Activated naive CD4-positive, alpha-beta T cell (primary cell): ENCODE measurements around the gene GRIN3B.
A peak's percentile ranks its signal among the peaks of the same experiment; 100 is the strongest.

Experiments used
- DNase-seq, 4 experiments: peaks; one replicate each; lab custom pipeline; 2025; lab: John Stamatoyannopoulos, UW

Gene GRIN3B

DNA sequence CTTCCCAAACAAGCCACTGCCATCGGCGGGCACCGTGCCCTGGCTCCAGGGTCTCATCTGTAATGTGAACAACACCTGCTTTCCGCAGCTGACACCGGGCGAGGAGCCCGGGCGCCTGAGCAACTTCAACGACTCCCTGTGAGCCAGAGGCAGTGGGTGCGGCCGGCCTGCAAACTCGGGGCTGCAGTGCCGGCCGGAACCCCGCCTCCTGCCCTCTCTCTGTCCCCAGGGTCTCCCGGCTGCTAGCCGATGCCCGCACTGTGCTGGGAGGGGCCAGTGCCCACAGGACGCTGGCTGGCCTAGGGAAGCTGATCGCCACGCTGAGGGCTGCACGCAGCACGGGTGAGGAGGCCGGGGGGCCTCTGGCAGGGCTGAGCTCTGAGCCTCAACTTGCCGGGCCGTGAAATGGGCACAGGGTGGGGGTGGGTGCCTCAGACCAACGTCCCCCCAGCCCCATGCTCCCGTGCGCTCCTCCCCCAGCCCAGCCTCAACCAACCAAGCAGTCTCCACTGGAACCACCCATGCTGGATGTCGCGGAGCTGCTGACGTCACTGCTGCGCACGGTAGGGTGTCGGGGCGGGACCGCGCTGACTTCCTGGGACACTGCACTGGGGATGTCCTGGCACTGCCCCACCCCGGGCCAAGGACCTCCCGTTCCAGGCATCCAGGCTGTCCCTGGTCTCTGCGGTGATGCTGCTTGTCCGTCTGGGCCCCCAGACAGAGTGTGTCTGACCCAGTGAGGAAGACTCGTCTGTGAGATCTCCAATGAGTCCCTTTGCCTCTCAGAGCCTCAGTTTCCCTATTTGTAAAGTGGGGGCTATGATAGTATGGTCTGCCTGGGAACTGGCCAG, 41.8 kb downstream of the GRIN3B start:
- DNase-seq, result no peak

DNA sequence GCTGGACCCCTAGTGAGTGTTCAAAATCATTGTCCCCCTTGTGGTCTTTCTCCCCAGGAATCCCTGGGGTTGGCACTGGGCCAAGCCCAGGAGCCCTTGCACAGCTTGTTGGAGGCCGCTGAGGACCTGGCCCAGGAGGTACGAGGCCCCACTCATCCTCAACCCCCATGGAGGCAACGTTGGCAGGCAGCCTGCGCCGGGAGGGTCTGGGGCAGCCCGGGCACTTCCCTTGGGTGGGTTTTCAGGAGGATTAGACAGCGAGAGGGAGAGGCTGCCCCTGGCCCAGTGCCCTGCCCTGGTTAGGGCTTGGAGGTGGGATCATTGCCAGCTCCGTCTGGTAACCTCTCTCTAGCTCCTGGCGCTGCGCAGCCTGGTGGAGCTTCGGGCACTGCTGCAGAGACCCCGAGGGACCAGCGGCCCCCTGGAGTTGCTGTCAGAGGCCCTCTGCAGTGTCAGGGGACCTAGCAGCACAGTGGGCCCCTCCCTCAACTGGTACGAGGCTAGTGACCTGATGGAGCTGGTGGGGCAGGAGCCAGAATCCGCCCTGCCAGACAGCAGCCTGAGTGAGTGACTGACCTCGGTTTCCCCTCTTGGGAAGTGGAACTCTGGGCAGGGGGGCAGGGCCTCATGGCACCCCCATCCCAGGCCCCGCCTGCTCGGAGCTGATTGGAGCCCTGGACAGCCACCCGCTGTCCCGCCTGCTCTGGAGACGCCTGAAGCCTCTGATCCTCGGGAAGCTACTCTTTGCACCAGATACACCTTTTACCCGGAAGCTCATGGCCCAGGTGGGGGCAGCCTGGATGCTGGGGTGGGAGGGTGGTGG, 42.7 kb downstream of the GRIN3B start:
- DNase-seq, result no peak

DNA sequence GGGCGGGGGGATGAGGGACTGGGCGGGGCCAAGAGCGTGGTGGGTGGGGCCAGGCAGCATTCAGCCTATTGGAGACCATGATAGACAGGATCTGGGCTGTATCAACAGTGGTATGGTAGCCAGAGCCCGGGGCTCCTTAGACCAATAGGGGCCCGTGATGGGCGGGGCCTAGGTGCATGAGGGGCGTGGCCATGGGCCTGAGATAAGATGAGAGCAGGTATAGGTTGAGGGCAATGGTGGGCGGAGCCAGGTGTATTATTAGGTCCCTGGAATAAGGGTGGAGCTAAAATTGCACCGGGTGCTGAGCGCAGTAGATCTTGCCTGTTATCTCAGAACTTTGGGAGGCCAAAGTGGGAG, 45.0 kb downstream of the GRIN3B start:
- DNase-seq, result peak in 1 of 4 experiments; percentile 41

DNA sequence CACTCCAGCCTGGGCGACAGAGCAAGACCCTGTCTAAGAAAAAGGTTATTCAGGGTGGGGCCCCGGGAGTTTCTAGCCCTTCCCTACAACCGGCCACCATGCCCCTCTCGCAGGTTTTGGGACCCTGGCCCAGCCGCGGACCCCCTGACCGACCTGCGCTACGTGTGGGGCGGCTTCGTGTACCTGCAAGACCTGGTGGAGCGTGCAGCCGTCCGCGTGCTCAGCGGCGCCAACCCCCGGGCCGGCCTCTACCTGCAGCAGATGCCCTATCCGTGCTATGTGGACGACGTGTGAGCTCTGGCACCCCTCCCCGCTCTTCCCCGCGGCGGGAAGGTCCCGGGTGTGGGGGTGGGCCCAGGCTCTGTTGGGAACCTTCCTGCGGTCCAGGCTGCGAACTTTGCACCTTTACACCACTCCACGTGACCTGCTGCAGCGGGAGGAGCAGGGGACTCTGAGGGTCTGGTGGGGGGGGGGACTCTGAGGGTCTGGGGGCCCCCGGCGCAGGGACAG, 46.0 kb downstream of the GRIN3B start:
- no peak for DNase-seq

DNA sequence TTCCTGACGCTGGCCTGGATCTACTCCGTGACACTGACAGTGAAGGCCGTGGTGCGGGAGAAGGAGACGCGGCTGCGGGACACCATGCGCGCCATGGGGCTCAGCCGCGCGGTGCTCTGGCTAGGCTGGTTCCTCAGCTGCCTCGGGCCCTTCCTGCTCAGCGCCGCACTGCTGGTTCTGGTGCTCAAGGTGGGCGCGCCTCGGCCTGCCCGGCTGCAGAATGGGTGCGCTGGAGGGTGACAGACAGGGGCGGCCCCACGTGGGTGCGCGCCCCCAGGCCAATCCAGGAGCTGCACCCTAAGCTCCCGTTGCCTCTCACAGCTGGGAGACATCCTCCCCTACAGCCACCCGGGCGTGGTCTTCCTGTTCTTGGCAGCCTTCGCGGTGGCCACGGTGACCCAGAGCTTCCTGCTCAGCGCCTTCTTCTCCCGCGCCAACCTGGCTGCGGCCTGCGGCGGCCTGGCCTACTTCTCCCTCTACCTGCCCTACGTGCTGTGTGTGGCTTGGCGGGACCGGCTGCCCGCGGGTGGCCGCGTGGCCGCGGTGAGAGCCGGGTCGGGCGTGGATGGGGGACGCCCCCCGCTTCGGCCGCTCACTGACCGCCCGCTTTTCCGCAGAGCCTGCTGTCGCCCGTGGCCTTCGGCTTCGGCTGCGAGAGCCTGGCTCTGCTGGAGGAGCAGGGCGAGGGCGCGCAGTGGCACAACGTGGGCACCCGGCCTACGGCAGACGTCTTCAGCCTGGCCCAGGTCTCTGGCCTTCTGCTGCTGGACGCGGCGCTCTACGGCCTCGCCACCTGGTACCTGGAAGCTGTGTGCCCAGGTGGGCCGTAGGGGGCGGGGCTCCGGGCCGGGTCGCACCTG, 46.8 kb downstream of the GRIN3B start:
- DNase-seq, result no peak

DNA sequence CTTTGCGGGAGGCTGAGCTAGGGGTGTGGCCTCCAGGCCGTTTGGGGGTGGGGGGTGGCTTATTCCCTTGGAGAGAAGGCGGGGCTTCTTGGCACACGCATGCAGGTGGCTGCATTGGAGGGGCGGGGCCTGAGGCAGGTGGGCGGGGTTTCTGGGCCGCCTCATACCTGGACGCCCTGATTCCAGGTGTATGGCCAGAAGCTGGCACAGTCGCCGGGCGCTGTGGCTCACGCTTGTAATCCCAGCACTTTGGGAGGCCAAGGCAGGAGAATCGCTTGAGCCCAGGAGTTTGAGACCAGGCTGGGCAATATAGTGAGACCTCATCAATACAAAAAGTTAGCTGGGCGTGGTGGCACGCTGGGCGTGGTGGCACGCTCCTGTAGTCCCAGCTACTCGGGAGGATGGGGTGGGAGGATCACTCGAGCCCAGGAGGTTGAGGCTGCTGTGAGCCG, 47.5 kb downstream of the GRIN3B start:
- no peak for DNase-seq

DNA sequence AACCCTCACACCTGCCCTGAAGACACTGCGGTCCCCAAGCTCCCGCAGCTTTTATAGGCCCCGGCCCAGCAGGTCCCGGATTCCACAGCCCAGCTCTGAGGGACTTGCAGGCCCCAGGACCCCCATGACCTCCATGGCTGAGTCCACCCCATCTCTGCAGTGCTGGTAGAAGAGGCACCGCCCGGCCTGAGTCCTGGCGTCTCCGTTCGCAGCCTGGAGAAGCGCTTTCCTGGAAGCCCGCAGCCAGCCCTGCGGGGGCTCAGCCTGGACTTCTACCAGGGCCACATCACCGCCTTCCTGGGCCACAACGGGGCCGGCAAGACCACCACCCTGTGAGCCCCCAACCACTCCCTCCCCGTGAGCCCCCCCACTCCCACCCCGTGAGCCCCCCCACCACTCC, 48.9 kb downstream of the GRIN3B start:
- DNase-seq, result no peak

DNA sequence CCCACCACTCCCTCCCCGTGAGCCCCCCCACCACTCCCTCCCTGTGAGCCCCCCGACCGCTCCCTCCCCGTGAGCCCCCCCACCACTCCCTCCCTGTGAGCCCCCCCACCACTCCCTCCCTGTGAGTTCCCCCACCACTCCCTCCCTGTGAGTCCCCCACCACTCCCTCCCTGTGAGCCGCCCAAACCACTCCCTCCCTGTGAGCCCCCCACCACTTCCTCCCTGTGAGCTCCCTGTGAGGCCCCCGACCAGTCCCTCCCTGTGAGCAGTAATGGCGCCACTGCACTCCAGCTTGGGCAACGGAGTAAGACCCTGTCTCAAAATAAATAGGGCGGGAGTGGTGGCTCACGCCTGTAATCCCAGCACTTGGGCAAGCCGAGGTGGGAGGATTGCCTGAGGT, 49.6 kb downstream of the GRIN3B start:
- no peak for DNase-seq

DNA sequence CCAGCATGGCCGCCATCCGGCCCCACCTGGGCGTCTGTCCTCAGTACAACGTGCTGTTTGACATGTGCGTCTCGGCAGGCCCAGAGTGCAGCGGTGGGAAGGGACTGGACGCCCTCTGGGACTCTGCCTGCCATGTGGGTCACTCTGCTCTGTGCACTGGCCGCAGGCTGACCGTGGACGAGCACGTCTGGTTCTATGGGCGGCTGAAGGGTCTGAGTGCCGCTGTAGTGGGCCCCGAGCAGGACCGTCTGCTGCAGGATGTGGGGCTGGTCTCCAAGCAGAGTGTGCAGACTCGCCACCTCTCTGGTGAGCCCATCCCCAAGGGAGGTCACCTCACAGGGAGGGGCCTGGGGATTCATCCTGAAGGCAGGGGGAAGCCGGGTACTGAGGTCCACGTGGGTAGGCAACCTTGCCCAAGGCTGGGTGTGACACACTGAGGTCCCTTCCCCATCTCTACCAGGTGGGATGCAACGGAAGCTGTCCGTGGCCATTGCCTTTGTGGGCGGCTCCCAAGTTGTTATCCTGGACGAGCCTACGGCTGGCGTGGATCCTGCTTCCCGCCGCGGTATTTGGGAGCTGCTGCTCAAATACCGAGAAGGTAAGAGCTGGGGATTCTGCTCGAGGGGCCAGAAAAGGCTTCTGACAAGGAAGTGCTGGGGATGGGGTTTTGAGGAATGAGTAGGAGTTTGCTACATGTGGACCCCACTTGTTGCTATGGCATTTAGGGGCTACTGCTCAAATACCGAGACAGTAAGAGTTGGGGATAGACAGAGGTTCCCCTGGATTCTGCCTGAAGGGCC, 51.0 kb downstream of the GRIN3B start:
- no peak for DNase-seq

DNA sequence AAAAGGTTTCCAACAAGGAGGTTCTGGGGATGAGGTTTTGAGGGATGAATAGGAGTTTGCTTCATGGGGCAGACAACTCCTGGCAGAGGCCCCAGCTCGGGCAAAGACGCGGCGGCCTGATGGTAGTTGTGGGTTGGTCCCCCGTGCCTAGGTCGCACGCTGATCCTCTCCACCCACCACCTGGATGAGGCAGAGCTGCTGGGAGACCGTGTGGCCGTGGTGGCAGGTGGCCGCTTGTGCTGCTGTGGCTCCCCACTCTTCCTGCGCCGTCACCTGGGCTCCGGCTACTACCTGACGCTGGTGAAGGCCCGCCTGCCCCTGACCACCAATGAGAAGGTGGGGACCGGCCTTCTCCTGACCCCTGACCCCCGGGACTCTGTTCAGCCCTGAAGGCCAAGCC, 51.6 kb downstream of the GRIN3B start:
- DNase-seq, result no peak

DNA sequence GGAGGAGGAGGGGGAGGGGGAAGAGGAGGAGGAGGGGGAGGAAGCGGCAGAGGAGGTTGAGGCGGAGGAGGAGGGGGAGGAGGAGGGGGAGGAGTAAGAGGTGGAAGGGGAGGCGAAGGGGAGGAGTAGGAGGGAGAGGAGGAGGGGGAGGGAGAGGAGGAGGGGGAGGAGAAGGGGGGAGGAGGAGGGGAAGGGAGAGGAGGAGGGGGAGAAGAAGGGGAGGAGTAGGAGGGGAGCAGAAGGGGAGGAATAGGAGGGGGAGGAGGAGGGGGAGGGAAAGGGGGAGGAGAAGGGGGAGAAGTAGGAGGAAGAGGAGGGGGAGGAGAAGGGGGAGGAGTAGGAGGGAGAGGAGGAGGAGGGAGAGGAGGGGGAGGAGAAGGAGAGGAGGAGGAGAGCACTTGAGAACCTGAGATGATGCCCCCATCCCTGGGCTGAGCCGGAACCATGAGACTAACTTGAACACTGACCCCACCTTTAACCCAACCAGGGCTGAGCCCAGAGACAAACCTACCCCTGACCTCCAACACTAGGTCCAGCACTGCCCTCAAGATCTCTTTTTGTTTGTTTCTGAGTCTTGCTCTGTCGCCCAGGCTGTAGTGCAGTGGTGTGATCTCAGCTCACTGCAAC, 52.2 kb downstream of the GRIN3B start:
- DNase-seq, result no peak

DNA sequence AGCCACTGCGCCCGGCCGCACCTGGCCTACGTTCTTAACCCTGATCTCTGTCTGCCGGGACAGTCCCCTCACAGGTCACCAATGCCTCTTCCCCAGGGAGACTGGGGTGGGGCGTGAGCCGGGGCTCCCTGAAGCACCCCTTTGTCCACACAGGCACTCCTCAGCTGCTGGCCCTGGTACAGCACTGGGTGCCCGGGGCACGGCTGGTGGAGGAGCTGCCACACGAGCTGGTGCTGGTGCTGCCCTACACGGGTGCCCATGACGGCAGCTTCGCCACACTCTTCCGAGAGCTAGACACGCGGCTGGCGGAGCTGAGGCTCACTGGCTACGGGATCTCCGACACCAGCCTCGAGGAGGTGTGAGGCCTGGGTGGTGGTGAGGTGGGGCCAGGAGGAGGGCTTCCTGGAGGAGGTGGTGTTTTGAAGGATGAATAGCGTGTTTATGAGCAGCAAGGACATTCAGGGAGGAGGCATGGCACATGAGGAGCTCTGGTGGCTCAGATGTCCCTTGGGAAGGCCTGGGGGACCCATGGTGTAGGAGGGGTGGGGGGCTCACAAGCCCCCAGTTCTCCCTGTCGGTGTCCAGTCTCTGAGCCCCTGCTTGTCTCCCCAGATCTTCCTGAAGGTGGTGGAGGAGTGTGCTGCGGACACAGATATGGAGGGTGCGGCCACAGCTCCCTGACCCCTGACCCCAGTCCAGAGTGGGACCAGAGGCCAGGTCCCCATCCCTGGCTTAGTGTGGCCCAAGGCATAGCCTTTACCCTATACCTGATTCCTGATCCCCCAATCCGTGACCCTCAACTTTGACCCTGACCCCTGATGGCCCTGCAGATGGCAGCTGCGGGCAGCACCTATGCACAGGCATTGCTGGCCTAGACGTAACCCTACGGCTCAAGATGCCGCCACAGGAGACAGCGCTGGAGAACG, 53.2 kb downstream of the GRIN3B start:
- no peak for DNase-seq

DNA sequence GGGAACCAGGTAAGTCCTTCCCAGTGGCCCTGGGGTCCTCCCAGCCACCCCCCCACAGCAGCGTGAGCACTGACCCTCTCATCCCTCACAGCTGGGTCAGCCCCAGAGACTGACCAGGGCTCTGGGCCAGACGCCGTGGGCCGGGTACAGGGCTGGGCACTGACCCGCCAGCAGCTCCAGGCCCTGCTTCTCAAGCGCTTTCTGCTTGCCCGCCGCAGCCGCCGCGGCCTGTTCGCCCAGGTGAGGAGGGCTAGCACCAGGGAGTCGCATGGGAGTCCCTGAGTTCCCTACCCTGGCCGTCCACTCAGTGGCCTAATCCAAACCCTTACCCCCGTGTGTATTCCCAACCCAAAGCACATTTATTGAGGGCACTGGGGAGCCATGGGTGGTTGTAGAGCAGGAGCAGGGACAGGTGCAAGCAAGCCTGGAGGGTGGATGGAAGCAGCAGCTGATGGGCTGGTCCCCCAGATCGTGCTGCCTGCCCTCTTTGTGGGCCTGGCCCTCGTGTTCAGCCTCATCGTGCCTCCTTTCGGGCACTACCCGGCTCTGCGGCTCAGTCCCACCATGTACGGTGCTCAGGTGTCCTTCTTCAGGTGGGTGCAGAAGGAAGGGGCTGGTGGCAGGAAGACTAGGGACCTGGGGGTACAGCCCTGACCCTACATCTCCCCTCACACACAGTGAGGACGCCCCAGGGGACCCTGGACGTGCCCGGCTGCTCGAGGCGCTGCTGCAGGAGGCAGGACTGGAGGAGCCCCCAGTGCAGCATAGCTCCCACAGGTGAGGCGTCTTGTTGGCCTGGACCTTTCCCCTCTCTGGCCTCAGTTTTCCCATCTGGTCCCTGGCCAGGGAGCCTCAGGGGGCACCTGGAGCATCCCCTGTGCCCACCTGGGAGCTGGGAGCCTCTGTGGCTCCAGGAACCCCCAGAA, 54.1 kb downstream of the GRIN3B start:
- DNase-seq, result no peak

DNA sequence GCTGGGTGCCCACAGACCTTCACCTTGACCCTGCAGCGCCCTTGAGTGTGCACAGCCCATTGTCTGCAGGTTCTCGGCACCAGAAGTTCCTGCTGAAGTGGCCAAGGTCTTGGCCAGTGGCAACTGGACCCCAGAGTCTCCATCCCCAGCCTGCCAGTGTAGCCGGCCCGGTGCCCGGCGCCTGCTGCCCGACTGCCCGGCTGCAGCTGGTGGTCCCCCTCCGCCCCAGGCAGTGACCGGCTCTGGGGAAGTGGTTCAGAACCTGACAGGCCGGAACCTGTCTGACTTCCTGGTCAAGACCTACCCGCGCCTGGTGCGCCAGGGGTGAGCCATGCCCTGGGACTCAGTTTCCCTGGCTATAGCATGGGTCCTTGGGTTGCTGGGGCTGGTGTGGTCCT, 54.8 kb downstream of the GRIN3B start:
- no peak for DNase-seq

DNA sequence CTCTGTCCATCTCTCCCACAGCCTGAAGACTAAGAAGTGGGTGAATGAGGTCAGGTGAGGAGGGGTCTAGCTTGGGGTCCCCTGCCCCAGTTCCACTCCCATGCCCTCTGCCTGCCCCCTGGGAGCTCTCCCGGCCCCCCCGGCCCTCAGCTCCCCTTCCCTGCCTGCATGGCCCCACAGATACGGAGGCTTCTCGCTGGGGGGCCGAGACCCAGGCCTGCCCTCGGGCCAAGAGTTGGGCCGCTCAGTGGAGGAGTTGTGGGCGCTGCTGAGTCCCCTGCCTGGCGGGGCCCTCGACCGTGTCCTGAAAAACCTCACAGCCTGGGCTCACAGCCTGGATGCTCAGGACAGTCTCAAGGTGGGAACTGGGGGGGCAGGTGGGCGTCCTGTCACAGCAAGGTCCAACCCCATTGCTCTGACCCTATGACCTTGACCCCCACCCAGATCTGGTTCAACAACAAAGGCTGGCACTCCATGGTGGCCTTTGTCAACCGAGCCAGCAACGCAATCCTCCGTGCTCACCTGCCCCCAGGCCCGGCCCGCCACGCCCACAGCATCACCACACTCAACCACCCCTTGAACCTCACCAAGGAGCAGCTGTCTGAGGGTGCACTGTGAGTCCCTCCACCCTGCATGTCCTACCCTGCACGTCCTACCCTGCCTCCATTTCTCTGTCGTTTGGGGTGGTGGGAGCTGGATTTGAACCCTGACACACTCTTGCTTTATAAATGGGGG, 55.8 kb downstream of the GRIN3B start:
- no peak for DNase-seq

DNA sequence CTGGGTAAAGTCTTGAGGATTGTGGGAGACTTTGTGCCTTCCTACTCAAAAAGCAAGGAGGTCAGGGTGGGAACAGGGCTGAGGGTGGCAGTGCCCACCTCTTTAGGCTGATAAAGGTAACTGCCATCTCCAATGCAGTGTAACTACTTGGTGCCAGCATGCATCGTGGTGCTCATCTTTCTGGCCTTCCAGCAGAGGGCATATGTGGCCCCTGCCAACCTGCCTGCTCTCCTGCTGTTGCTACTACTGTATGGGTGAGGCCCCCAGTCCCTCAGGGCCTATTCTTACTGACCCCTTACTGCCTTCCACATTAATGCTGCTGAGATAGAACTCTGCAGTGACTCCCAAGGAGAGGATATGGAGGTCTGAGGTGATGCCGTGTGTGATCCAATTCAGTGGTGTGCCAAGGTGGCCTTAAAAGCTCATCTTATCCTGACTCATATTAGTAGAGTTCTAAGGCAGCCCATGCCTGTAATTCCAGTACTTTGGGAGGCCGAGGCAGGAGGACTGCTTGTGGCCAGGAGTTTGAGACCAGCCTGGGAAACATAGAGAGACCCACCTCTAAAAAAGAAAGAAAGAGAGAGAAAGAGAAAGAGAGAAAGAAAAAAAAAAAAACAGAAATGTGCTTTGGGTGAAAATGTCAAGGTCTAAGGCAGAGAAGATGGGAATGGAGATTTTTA, 57.1 kb downstream of the GRIN3B start:
- no peak for DNase-seq

DNA sequence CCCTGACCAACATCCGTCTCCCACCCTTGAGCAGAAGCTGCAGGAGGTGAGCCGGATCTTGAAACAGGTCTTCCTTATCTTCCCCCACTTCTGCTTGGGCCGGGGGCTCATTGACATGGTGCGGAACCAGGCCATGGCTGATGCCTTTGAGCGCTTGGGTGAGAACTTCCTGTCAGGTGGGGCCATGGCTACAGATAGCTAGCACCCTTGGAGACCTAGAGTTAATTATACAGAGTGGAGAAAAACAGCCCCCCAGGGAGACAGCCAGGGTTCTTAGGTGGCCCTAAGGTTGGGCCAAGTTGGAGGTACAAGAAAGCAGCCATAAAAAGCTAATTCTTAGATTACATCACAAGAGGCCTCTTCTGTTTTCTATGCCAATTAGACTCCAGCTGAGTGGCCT, 57.9 kb downstream of the GRIN3B start:
- DNase-seq, result no peak
